NCI-H345 treated with DMSO at 0.1 percent for 48 hours (cell line): ENCODE measurements around the gene TMEM120B.

Experiments used
- DNase-seq: peaks from one replicate; lab custom pipeline; 2025; ENCODE audit not compliant: unreplicated experiment; lab: John Stamatoyannopoulos, UW

The TMEM120B gene

DNA sequence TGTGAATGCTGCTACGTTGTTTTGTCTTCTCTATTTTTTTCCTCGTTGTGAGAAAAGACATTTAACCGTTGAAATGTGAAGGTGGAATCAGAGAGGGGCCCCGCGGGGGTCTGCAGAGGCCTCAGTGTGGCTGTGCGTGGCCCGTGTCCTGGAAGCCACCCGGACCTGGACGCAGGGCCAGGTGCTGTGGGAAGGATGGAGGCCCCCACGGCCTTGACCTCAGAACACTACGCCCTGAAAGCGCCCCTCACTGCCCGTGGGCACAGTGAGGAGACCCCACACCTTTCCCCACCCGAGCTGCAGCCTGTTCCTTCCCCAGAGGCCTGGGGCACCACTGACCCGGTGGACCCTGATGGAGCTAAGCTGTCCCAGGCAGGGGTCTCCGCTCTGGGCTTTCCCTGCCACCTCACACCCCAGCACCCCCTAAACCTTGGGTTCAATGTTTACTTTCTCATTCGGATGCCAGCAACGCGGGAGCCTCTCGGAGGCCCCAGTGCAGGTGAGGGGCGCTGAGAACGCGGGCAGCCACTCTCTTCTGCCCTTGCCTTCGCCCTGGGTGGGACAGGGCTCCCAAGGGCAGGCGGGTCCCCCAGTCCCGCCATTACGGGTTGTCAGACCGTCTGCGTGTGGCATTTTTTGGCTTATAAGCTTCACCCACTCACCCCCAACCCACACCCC is 118.2 kb downstream of the TMEM120B start:
- DNase-seq, result no peak
